T-cell (primary cell): ENCODE results near the gene MTRF1L. TPM values are rescaled to one million over a fixed set of nuclear protein-coding genes. Genes with fewer than 3 reads are reported as not detected.
A peak's percentile ranks its signal among the peaks of the same experiment; 100 is the strongest.
"Not testable (repeated sequence)": the region's sequence is repeated elsewhere in the genome, so short reads cannot be mapped to it uniquely, and the experiment has no call there.

Experiments used
- ATAC-seq, 4 experiments: fragments of 200-7000 bp in 3 of 4; fragments of 150-1000 bp in 1 of 4; cut with Tn5 transposase; replicated peaks in 1 of 4; 1 replicate in 3 of 4; 2 replicates in 1 of 4; pipeline ENCODE4 v1.10.0; 2021; ENCODE audit warnings: moderate library complexity in 3 of 4, mild to moderate bottlenecking in 2 of 4, moderate number of reproducible peaks in 1 of 4
- CTCF ChIA-PET, 2 donors: fragments of 300-600 bp; sonication (Branson Sonifier 250); formaldehyde crosslinking; loops; one replicate each; lab custom pipeline; 2022; ENCODE audit warnings: antibody characterized with exemption in 2 of 2; lab: Charles Lee
- POLR2A ChIA-PET, 2 donors: fragments of 300-600 bp; sonication (Branson Sonifier 250); formaldehyde crosslinking; loops; one replicate each; lab custom pipeline; 2022; ENCODE audit warnings: antibody characterized with exemption in 2 of 2; lab: Charles Lee
- DNase-seq, 35 experiments: peaks; one replicate each; pipeline versions ENCODE4 v3.0.0 to v3.0.0-alpha.2; 2013 to 2023
- H3K27ac ChIP-seq: one replicate; pipeline ENCODE4 v1.5.1; 2013; ENCODE audit warnings: low read length
- H3K27me3 ChIP-seq, 2 experiments: replicated peaks in 1 of 2; 1 replicate in 1 of 2; 2 replicates in 1 of 2; pipeline versions ENCODE4 v1.6.1 to v1.7.0; 2013; ENCODE audit warnings: low read length in 1 of 2, mixed read lengths in 1 of 2; ENCODE audit not compliant: control insufficient read depth in 2 of 2, insufficient read depth in 2 of 2; ENCODE audit errors: extremely low read depth in 1 of 2
- H3K36me3 ChIP-seq, 2 donors: 1 replicate in 1 of 2; 2 replicates in 1 of 2; pipeline versions ENCODE4 v1.6.1 to v1.7.0; 2013; ENCODE audit warnings: low read length in 1 of 2; ENCODE audit not compliant: control insufficient read depth in 2 of 2, insufficient read depth in 1 of 2; ENCODE audit errors: extremely low read depth in 1 of 2
- H3K4me1 ChIP-seq, 2 experiments: 1 replicate in 1 of 2; 2 replicates in 1 of 2; pipeline versions ENCODE4 v1.6.1 to v1.7.0; 2013; ENCODE audit warnings: low read length in 2 of 2, mixed read lengths in 1 of 2; ENCODE audit not compliant: insufficient read depth in 2 of 2, control insufficient read depth in 1 of 2; ENCODE audit errors: extremely low read depth in 1 of 2
- H3K4me3 ChIP-seq, 2 donors: 1 replicate in 1 of 2; 2 replicates in 1 of 2; pipeline versions ENCODE4 v1.5.1 to v1.7.0; 2013; ENCODE audit warnings: mild to moderate bottlenecking in 2 of 2, low read length in 1 of 2, moderate library complexity in 1 of 2; ENCODE audit not compliant: control insufficient read depth in 1 of 2; ENCODE audit errors: extremely low read depth in 1 of 2
- H3K9me3 ChIP-seq: 2 replicates; pipeline ENCODE4 v1.7.0; 2013
- H3K27ac Mint-ChIP-seq, 2 donors: one replicate each; pipeline ENCODE4 v1.8.0; 2020 to 2021; ENCODE audit warnings: mild to moderate bottlenecking in 2 of 2, mixed read lengths in 2 of 2
- H3K27me3 Mint-ChIP-seq, 2 donors: one replicate each; pipeline ENCODE4 v1.8.0; 2021 to 2022; ENCODE audit warnings: mixed read lengths in 2 of 2
- H3K36me3 Mint-ChIP-seq: one replicate; pipeline ENCODE4 v1.8.0; 2021; ENCODE audit warnings: mixed read lengths
- H3K4me1 Mint-ChIP-seq, 3 donors: one replicate each; pipeline ENCODE4 v1.8.0; 2020 to 2022; ENCODE audit warnings: mixed read lengths in 3 of 3, mild to moderate bottlenecking in 1 of 3
- H3K4me3 Mint-ChIP-seq, 3 donors: one replicate each; pipeline ENCODE4 v1.8.0; 2020 to 2022; ENCODE audit warnings: mild to moderate bottlenecking in 3 of 3, mixed read lengths in 3 of 3, moderate library complexity in 3 of 3
- H3K9me3 Mint-ChIP-seq, 3 donors: one replicate each; pipeline ENCODE4 v1.8.0; 2020 to 2022; ENCODE audit warnings: mixed read lengths in 3 of 3
- WGBS: methylation state at CpG from one replicate; pipeline ENCODE4 v1.1.5; 2013; ENCODE audit warnings: missing lambda C conversion rate; ENCODE audit not compliant: insufficient coverage; 5-methylcytosine and 5-hydroxymethylcytosine counted together
- total RNA-seq, 35 experiments: library from RNA in 6 of 35; stranded (reverse) in 6 of 35; fragments of 120-200 nt in 1 of 35; gene quantifications; one replicate each; pipeline versions ENCODE4 v1.2.1 to v1.2.4 and lab custom pipeline; 2013 to 2026

Gene MTRF1L
- total RNA-seq, 5 donors from 2014 or later (not counting 1 experiment from before 2014, with no cell fraction given) = 7.0 to 12.2 (median 11.0) TPM

GRCh38 chr6:153015094-153015640 lies 12.7 kb upstream of the MTRF1L start:
- CTCF ChIA-PET = interaction anchor here in 1 of 2 donors (0.6 kb wide), 2 partner anchors 16 to 556 kb away, joined by 3 read pairs; no protein-coding TSS in a partner anchor
- Histone ChIP-seq H3K27ac (no peak overlapping the region), H3K36me3 (no peaks in the 10 kb centered on the region), H3K27me3 (no peaks in the 10 kb centered on the region), H3K4me3 (no peak overlapping the region), H3K9me3 (no peaks in the 10 kb centered on the region), H3K4me1 (no peaks in the 10 kb centered on the region)
- peaks cover 17 to 21% of the 10 kb centered on the region in 2 donors for H3K27me3 Mint-ChIP-seq
- DNase-seq = no peak
- no peak overlapping the region for H3K4me3 Mint-ChIP-seq
- no peaks in the 10 kb centered on the region for H3K4me1 Mint-ChIP-seq
- no peak overlapping the region for H3K27ac Mint-ChIP-seq
- no peak for ATAC-seq
- no CpG with 5 or more reads among the region's 4 CpGs for WGBS
- no peaks in the 10 kb centered on the region for H3K9me3 Mint-ChIP-seq
- POLR2A ChIA-PET = no interaction called here
- H3K36me3 Mint-ChIP-seq = no peaks in the 10 kb centered on the region

DNA sequence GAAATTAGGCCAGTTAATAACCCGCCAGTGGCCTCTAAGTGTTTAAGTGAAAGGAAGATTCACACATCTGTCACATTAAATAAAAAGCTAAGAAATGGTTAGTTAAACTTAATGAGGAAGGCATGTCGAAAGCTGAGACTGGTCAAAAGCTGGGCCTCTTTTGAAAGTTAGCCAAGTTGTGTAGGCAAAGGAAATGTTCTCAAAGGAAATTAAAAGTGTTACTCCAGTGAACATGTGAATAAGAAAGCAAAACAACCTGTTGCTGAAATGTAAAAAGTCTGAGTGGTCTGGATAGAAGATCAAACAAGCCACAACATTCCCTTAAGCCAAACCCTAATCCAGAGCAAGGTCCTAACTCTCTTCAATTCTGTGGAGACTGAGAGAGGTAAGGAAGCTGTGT lies 10.9 kb upstream of the MTRF1L start:
- Histone ChIP-seq H3K27me3 (no peaks in the 10 kb centered on the region), H3K4me3 (no peak overlapping the region), H3K4me1 (no peaks in the 10 kb centered on the region), H3K36me3 (no peaks in the 10 kb centered on the region), H3K27ac (no peak overlapping the region), H3K9me3 (no peaks in the 10 kb centered on the region)
- Mint-ChIP-seq H3K27me3 (peaks cover 13 to 18% of the 10 kb centered on the region in 2 donors), H3K4me1 (no peaks in the 10 kb centered on the region), H3K27ac (no peak overlapping the region), H3K36me3 (no peaks in the 10 kb centered on the region), H3K9me3 (no peaks in the 10 kb centered on the region), H3K4me3 (no peak overlapping the region)
- ChIA-PET CTCF (no interaction called here), POLR2A (interaction anchor here in 1 of 2 donors (0.6 kb wide), 1 partner anchor 11 kb away, joined by 3 read pairs; no protein-coding TSS in a partner anchor)
- ATAC-seq (no peak), DNase-seq (no peak)
- 38% methylated on average over 1 of the region's 2 CpGs for WGBS

GRCh38 chr6:153012856-153013255 lies 10.3 kb upstream of the MTRF1L start:
- ATAC-seq (no peak), DNase-seq (no peak)
- ChIA-PET CTCF (no interaction called here), POLR2A (interaction anchor here in 1 of 2 donors (0.6 kb wide), 1 partner anchor 12 kb away, joined by 3 read pairs; no protein-coding TSS in a partner anchor)
- 100% methylated on average over 2 of the region's 6 CpGs for WGBS
- Mint-ChIP-seq H3K27ac (no peak overlapping the region), H3K36me3 (no peaks in the 10 kb centered on the region), H3K4me1 (no peaks in the 10 kb centered on the region), H3K4me3 (no peak overlapping the region), H3K9me3 (no peaks in the 10 kb centered on the region), H3K27me3 (peaks cover 13 to 17% of the 10 kb centered on the region in 2 donors)
- no peak overlapping the region for H3K4me3 ChIP-seq
- H3K36me3 ChIP-seq = no peaks in the 10 kb centered on the region
- no peaks in the 10 kb centered on the region for H3K9me3 ChIP-seq
- H3K27ac ChIP-seq = no peak overlapping the region
- no peaks in the 10 kb centered on the region for H3K4me1 ChIP-seq
- H3K27me3 ChIP-seq = no peaks in the 10 kb centered on the region

DNA sequence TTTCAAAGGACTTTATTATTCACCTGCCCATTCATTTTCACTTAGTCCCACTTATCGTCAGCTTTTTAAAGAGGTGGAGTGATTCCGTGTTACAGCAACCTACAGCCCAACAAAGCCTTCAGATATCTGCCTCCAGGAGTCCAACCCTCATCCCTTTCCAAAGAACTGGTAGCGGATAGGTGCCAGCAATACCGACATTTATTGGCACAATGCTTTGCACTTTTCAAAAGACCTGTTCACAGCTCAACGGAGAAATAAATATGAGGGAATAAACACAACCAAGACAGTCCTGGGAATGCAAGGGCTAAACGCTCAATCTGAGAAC lies 819 bp upstream of the MTRF1L start:
- H3K27ac ChIP-seq = peak overlapping the region; percentile 73
- peaks cover 47 to 53% (median 48%) of the 10 kb centered on the region in 3 donors for H3K4me1 Mint-ChIP-seq
- peak overlapping the region; percentile 68 to 91 for H3K4me3 ChIP-seq
- peak overlapping the region; percentile 94 to 97 (median 96) for H3K4me3 Mint-ChIP-seq
- H3K36me3 Mint-ChIP-seq = peaks cover 6% of the 10 kb centered on the region
- H3K27me3 Mint-ChIP-seq = no peaks in the 10 kb centered on the region
- DNase-seq = no peak
- POLR2A ChIA-PET = interaction anchor here in 1 of 2 donors (0.6 to 1.0 kb wide), 3 partner anchors 18 to 29 kb away, joined by 3 to 4 read pairs (median 3); partner anchors contain the start of gene FBXO5
- 4% methylated on average over 3 of the region's 6 CpGs for WGBS
- no peaks in the 10 kb centered on the region for H3K9me3 ChIP-seq
- peaks cover 17 to 22% of the 10 kb centered on the region in 2 experiments for H3K4me1 ChIP-seq
- CTCF ChIA-PET = no interaction called here
- H3K27ac Mint-ChIP-seq = peak overlapping the region; percentile 93 to 95
- H3K36me3 ChIP-seq = peaks cover 0 to 4% of the 10 kb centered on the region in 2 donors
- peak in 3 of 4 experiments; percentile 7 to 8 (median 8) for ATAC-seq
- H3K9me3 Mint-ChIP-seq = no peaks in the 10 kb centered on the region
- H3K27me3 ChIP-seq = no peaks in the 10 kb centered on the region

DNA sequence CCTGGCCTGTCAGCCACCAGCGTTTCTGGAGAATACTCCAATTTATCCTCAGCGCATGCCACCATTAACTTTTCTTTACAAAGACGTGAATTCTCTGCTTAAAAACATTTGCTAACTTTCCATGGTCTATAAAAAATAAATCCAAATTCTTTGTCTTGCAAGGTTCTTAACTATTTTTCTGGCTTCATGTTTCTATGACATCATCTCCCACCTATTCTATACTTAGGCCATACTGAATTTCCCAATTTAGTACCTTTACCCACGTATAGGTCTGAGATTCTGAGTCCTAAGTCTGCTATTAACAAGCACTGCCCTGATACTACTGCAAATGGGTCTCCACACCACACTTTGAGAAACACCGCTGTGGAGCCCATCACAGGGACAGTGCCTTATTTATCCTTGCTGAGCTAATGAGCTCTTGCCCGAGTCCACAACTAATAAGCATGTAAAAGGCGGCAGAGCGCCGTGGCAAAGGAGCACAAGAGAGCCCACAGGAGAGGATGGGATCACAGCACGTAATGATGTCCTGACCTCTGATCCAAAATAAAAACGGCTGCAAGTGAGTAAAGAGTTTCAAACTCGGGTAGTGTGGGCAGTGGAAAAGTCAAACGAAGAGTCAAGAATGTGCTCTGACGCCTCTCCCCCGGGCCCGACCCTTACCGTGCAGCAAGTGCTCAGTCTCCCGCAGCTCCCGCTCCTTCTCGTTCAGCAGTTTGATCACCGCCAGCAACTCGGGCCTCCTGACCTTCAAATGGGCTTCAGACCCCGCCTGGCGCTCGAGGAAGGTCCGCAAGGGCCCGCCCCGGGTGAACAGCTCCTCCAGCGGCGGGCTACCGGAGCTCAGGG lies 519 bp downstream of the MTRF1L start:
- peak overlapping the region; percentile 81 to 87 for H3K27ac Mint-ChIP-seq
- peaks cover 54 to 59% (median 55%) of the 10 kb centered on the region in 3 donors for H3K4me1 Mint-ChIP-seq
- H3K4me3 Mint-ChIP-seq = peak overlapping the region; percentile 94 to 97 (median 96)
- H3K27me3 Mint-ChIP-seq = no peaks in the 10 kb centered on the region
- Histone ChIP-seq H3K4me1 (peaks cover 17 to 22% of the 10 kb centered on the region in 2 experiments), H3K9me3 (no peaks in the 10 kb centered on the region), H3K27ac (peak overlapping the region; percentile 73), H3K27me3 (no peaks in the 10 kb centered on the region), H3K4me3 (peak overlapping the region; percentile 68 to 91), H3K36me3 (peaks cover 0 to 13% of the 10 kb centered on the region in 2 donors)
- DNase-seq (peak in 3 of 35 experiments; percentile 4 to 26 (median 6)), ATAC-seq (no peak)
- CTCF ChIA-PET = interaction anchor here in 1 of 2 donors (0.6 kb wide), 1 partner anchor 19 kb away, joined by 3 read pairs; no protein-coding TSS in a partner anchor
- 7% methylated on average over 22 of the region's 31 CpGs for WGBS
- POLR2A ChIA-PET = interaction anchor here in 1 of 2 donors (0.7 kb wide), 1 partner anchor 24 kb away, joined by 3 read pairs; no protein-coding TSS in a partner anchor
- peaks cover 14% of the 10 kb centered on the region for H3K36me3 Mint-ChIP-seq
- no peaks in the 10 kb centered on the region for H3K9me3 Mint-ChIP-seq

- not testable (repeated sequence) for H3K9me3 Mint-ChIP-seq, H3K9me3 ChIP-seq, H3K4me3 ChIP-seq, H3K27me3 ChIP-seq, H3K27me3 Mint-ChIP-seq, ATAC-seq, DNase-seq, H3K27ac ChIP-seq
- Histone ChIP-seq H3K36me3 (peaks cover 0 to 20% of the 10 kb centered on the region in 2 donors), H3K4me1 (peaks cover 17 to 22% of the 10 kb centered on the region in 2 experiments)
- peaks cover 18% of the 10 kb centered on the region for H3K36me3 Mint-ChIP-seq
- H3K27ac Mint-ChIP-seq = peak overlapping the region; percentile 58 to 68
- peaks cover 65 to 70% (median 67%) of the 10 kb centered on the region in 3 donors for H3K4me1 Mint-ChIP-seq
- peak overlapping the region; percentile 94 to 97 (median 96) for H3K4me3 Mint-ChIP-seq
- ChIA-PET CTCF (interaction anchor here in 1 of 2 donors (0.6 to 1.2 kb wide), 2 partner anchors 21 to 24 kb away, joined by 4 to 7 read pairs; no protein-coding TSS in a partner anchor), POLR2A (interaction anchor here in 1 of 2 donors (0.6 kb wide), 1 partner anchor 20 kb away, joined by 4 read pairs; no protein-coding TSS in a partner anchor)
- WGBS = 94% methylated on average over 2 of the region's 9 CpGs
These were observed 1.7 kb downstream of the MTRF1L start for GRCh38 chr6:153000790-153001189.
